K562 (cell line): Measurements from ENCODE around the gene CAMSAP2. TPM values are rescaled to one million over a fixed set of nuclear protein-coding genes. Genes with fewer than 3 reads are reported as not detected.

Experiments
- ATAC-seq: fragments of 200-7000 bp; cut with Tn5 transposase; 3 replicates; pipeline ENCODE4 v1.9.1; 2020; ENCODE audit warnings: moderate library complexity
- BruUV-seq: library from RNA; stranded (reverse); fragments of 400-500 nt; replicated peaks from 2 replicates; lab custom pipeline; 2021; lab: Mats Ljungman, UMichigan
- CTCF ChIA-PET: fragments of 300-600 bp; formaldehyde crosslinking; extraction: SDS; loops from one replicate; lab custom pipeline; 2021; ENCODE audit warnings: low intra/inter-chr PET ratio; lab: Yijun Ruan, JAX
- POLR2A ChIA-PET: fragments of 300-600, 350-650 bp; sonication (Branson Sonifier 250); formaldehyde crosslinking; extraction: SDS; loops from one replicate; lab custom pipeline; 2021; ENCODE audit warnings: antibody characterized with exemption, inconsistent platforms; lab: Yijun Ruan, JAX
- DNase-seq, 4 experiments: peaks; one replicate each; pipeline versions ENCODE4 v3.0.0 to v3.0.0-alpha.2; 2011 to 2018; ENCODE audit warnings: low spot score in 3 of 4, mixed read lengths in 3 of 4; ENCODE audit errors: extremely low read depth in 1 of 4
- FAIRE-seq: peaks from 2 replicates; lab custom pipeline; 2011; peaks lifted over from hg19 to GRCh38; lab: Jason Lieb, UNC
- H2AFZ ChIP-seq: 2 replicates; pipeline ENCODE4 v1.6.0; 2011; ENCODE audit warnings: low read depth, low read length, control low read depth, inconsistent platforms
- H3K27ac ChIP-seq: fragments of 200-600 bp; 3 replicates; pipeline ENCODE4 v1.8.0; 2011; ENCODE audit warnings: low read depth, mild to moderate bottlenecking, control low read depth, inconsistent platforms, low read length, moderate library complexity, mixed read lengths; ENCODE audit errors: extremely low read depth
- H3K27me3 ChIP-seq, 2 experiments: fragments of 300-600 bp in 1 of 2; 2 replicates in 1 of 2; 3 replicates in 1 of 2; pipeline versions ENCODE4 v1.6.0 to v1.8.0; 2011; ENCODE audit warnings: inconsistent platforms in 2 of 2, low read length in 2 of 2, mild to moderate bottlenecking in 1 of 2, mixed read lengths in 1 of 2, moderate library complexity in 1 of 2; ENCODE audit not compliant: control insufficient read depth in 2 of 2, insufficient read depth in 2 of 2
- H3K36me3 ChIP-seq: fragments of 300-600 bp; 3 replicates; pipeline ENCODE4 v1.8.0; 2011; ENCODE audit warnings: mild to moderate bottlenecking, low read length, inconsistent platforms; ENCODE audit not compliant: control insufficient read depth, insufficient read depth
- H3K4me1 ChIP-seq, 2 experiments: fragments of 200-600 bp in 1 of 2; replicated peaks in 1 of 2; 2 replicates in 1 of 2; 3 replicates in 1 of 2; pipeline versions ENCODE4 v1.5.1 to v1.8.0; 2011; ENCODE audit warnings: inconsistent platforms in 2 of 2, low read length in 2 of 2, mild to moderate bottlenecking in 1 of 2, mixed read lengths in 1 of 2, moderate library complexity in 1 of 2; ENCODE audit not compliant: control insufficient read depth in 2 of 2, insufficient read depth in 2 of 2
- H3K4me2 ChIP-seq: 2 replicates; pipeline ENCODE4 v1.6.1; 2011; ENCODE audit warnings: low read length, control low read depth, inconsistent platforms, mixed read lengths; ENCODE audit not compliant: insufficient read depth
- H3K4me3 ChIP-seq: fragments of 200-600 bp; sonication (generic), shearing (Covaris generic); 2 replicates; pipeline ENCODE4 v1.5.1; 2016; ENCODE audit warnings: control low read depth, inconsistent platforms
- H3K79me2 ChIP-seq: fragments of 200-600 bp; 3 replicates; pipeline ENCODE4 v1.8.0; 2011; ENCODE audit warnings: low read length, inconsistent platforms; ENCODE audit not compliant: control insufficient read depth, insufficient read depth
- H3K9ac ChIP-seq, 2 experiments: 2 replicates each; pipeline versions ENCODE4 v1.6.0 to v1.6.1; 2011; ENCODE audit warnings: low read depth in 2 of 2, low read length in 2 of 2, control low read depth in 1 of 2, inconsistent platforms in 1 of 2, mild to moderate bottlenecking in 1 of 2, mixed read lengths in 1 of 2; ENCODE audit not compliant: insufficient read depth in 1 of 2
- H3K9me1 ChIP-seq: one replicate; pipeline ENCODE4 v1.6.0; 2011; ENCODE audit warnings: inconsistent platforms, mild to moderate bottlenecking, low read length, moderate library complexity; ENCODE audit not compliant: control insufficient read depth, insufficient read depth
- H3K9me3 ChIP-seq: replicated peaks from 2 replicates; pipeline ENCODE4 v1.5.1; 2011; ENCODE audit warnings: low read depth, low read length, inconsistent platforms; ENCODE audit not compliant: control insufficient read depth, insufficient read depth
- H4K20me1 ChIP-seq: replicated peaks from 2 replicates; pipeline ENCODE4 v1.6.1; 2011; ENCODE audit warnings: low read length, inconsistent platforms, mixed read lengths; ENCODE audit not compliant: control insufficient read depth, insufficient read depth
- FOXJ2 ChIP-seq: fragments of 200-800 bp; sonication (Bioruptor generic); IDR thresholded peaks from 2 replicates; pipeline ENCODE4 v1.6.1; 2016; ENCODE audit warnings: missing genetic modification characterization, missing compliant biosample characterization
- HDAC2 ChIP-seq: fragments of 450-650 bp; IDR thresholded peaks from 2 replicates; pipeline ENCODE4 v1.6.1; 2016; ENCODE audit warnings: mild to moderate bottlenecking
- HNRNPK ChIP-seq: fragments of 200-400 bp; formaldehyde crosslinking; IDR thresholded peaks from one replicate; pipeline ENCODE4 v1.6.1; 2018; ENCODE audit warnings: mild to moderate bottlenecking, low read depth, low read length; ENCODE audit not compliant: poor library complexity, severe bottlenecking
- MEF2D ChIP-seq: conservative IDR thresholded peaks from 2 replicates; pipeline ENCODE4 v1.6.1; 2016; ENCODE audit warnings: low read depth, missing genetic modification characterization, missing compliant biosample characterization
- PPARD ChIP-seq: fragments of 250-450 bp; sonication (Bioruptor Pico); IDR thresholded peaks from 2 replicates; pipeline ENCODE4 v1.8.0; 2022; ENCODE audit warnings: inconsistent platforms, mild to moderate bottlenecking, moderate library complexity
- RB1 ChIP-seq: fragments of 450-650 bp; IDR thresholded peaks from 2 replicates; pipeline ENCODE4 v1.6.1; 2017; ENCODE audit warnings: low read depth, mild to moderate bottlenecking
- RBM15 ChIP-seq: fragments of 200-400 bp; formaldehyde crosslinking; IDR thresholded peaks from 2 replicates; pipeline ENCODE4 v1.6.1; 2018; ENCODE audit warnings: mild to moderate bottlenecking, low read length, moderate library complexity; ENCODE audit not compliant: insufficient read depth
- SIRT6 ChIP-seq: IDR thresholded peaks from one replicate; pipeline ENCODE4 v1.6.1; 2012; ENCODE audit warnings: low read depth, mild to moderate bottlenecking, control low read depth, inconsistent platforms, low read length, moderate library complexity
- SRSF1 ChIP-seq: fragments of 200-400 bp; formaldehyde crosslinking; IDR thresholded peaks from 2 replicates; pipeline ENCODE4 v1.6.1; 2017; ENCODE audit warnings: mild to moderate bottlenecking, low read depth, low read length, moderate library complexity
- ZC3H4 ChIP-seq: sonication (generic); formaldehyde crosslinking; IDR thresholded peaks from 2 replicates; pipeline ENCODE4 v1.9.0; 2021; ENCODE audit warnings: missing genetic modification reagents, borderline replicate concordance
- ZNF134 ChIP-seq: fragments of 250-450 bp; sonication (Bioruptor Pico); conservative IDR thresholded peaks from 2 replicates; pipeline ENCODE4 v1.4.0; 2020
- ZNF253 ChIP-seq: fragments of 250-450 bp; sonication (Bioruptor Pico); conservative IDR thresholded peaks from 2 replicates; pipeline ENCODE4 v1.6.1; 2021; ENCODE audit warnings: mild to moderate bottlenecking
- WGBS: fragments of 100-300 bp; shearing (Covaris generic); methylation state at CpG from one replicate; pipeline ENCODE4 v1.1.6; 2016; ENCODE audit warnings: low coverage, mixed read lengths; ENCODE audit not compliant: insufficient coverage; ENCODE audit errors: missing lambda C conversion rate; 5-methylcytosine and 5-hydroxymethylcytosine counted together
- in situ Hi-C: fragments of 300-500 bp; cut with MboI; formaldehyde crosslinking; loops from 4 replicates; pipeline ENCODE4 v1.15.0; 2018; ENCODE audit warnings: inconsistent platforms, mixed read lengths
- intact Hi-C: fragments of 100-400 bp; cut with micrococcal nuclease; formaldehyde crosslinking; loops from 2 replicates; pipeline ENCODE4 v1.14.2; 2022
- polyA plus RNA-seq, 8 experiments: library from polyadenylated mRNA; depleted of rRNA in 4 of 8; stranded (reverse) in 5 of 8; unstranded in 3 of 8; fragments of >200 nt; fragmentation: Nextera tagmentation in 2 of 8; fragmentation: Illumina TruSeq in 1 of 8; extraction: Ambion mirVana in 2 of 8; extraction: Trizol in 1 of 8; gene quantifications; 2 replicates each; pipeline versions ENCODE4 v1.2.1 to v1.2.3, GENCODE V29; 2011 to 2014; ENCODE audit warnings: inconsistent platforms in 1 of 8, missing spikeins in 1 of 8
- total RNA-seq, 7 experiments: library from RNA; depleted of rRNA in 6 of 7; stranded (reverse); fragments of >200 nt in 6 of 7; fragmentation: Illumina TruSeq in 2 of 7; extraction: Trizol in 2 of 7; gene quantifications; 2 replicates each; pipeline versions ENCODE4 v1.2.1 to v1.2.3, GENCODE V29; 2011 to 2021; ENCODE audit warnings: low replicate concordance in 1 of 7
- TF ChIP-seq, protein P1 (sequence below): fragments of 450-650 bp; IDR thresholded peaks from 2 replicates; pipeline ENCODE4 v1.6.1; 2014; ENCODE audit warnings: low read depth, mild to moderate bottlenecking, moderate library complexity, borderline replicate concordance
- TF ChIP-seq, protein P2 (sequence below): fragments of 200-800 bp; sonication (Bioruptor generic); IDR thresholded peaks from 2 replicates; pipeline ENCODE4 v1.6.1; 2017; ENCODE audit warnings: missing genetic modification characterization, missing compliant biosample characterization
- TF ChIP-seq, protein P3 (sequence below): fragments of 450-650 bp; conservative IDR thresholded peaks from 2 replicates; pipeline ENCODE4 v1.6.1; 2016; ENCODE audit warnings: missing genetic modification characterization, low read depth, mild to moderate bottlenecking, missing compliant biosample characterization, moderate library complexity

The CAMSAP2 gene
- total and polyA plus RNA-seq, 9 of the 15 experiments (the other 6 are each of a cell fraction or from before 2014, with no cell fraction given): 1.4 to 7.5 (median 2.7) TPM

DNA sequence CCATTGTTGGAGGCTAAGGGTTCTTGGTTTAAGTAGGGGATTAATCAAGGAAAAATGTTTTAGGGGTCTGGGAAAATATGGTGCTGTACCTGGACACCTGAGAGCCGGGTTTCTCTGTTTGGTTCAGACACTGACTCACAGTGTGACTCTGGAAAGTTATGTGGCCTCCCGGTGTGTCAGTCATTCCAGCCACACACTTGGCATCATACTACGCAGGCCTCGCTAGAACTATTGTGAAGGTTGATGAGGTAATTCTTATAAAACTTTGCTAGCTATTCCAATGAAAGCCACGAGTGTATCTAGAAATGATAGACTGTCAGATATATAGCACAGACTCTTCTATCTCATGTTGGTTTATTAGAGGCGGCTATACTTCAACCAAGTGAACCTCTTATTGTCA is 4.8 kb upstream of the CAMSAP2 start:
- H3K9ac ChIP-seq: no peak overlapping the region
- H3K4me2 ChIP-seq: no peak overlapping the region
- CTCF ChIA-PET: no interaction called here
- POLR2A ChIA-PET: interaction anchor here (0.5 to 1.4 kb wide), 2 partner anchors 13 to 112 kb away, joined by 3 read pairs; no protein-coding TSS in a partner anchor
- no peaks in the 10 kb centered on the region for H3K27me3 ChIP-seq
- no peaks in the 10 kb centered on the region for H3K9me3 ChIP-seq
- TF ChIP-seq HDAC2: no peak
- no peak for TF ChIP-seq PPARD
- TF ChIP-seq, protein P1, sequence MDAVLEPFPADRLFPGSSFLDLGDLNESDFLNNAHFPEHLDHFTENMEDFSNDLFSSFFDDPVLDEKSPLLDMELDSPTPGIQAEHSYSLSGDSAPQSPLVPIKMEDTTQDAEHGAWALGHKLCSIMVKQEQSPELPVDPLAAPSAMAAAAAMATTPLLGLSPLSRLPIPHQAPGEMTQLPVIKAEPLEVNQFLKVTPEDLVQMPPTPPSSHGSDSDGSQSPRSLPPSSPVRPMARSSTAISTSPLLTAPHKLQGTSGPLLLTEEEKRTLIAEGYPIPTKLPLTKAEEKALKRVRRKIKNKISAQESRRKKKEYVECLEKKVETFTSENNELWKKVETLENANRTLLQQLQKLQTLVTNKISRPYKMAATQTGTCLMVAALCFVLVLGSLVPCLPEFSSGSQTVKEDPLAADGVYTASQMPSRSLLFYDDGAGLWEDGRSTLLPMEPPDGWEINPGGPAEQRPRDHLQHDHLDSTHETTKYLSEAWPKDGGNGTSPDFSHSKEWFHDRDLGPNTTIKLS: no peak
- TF ChIP-seq ZC3H4 (CRISPR knock-in tag): no peak
- TF ChIP-seq, protein P2, sequence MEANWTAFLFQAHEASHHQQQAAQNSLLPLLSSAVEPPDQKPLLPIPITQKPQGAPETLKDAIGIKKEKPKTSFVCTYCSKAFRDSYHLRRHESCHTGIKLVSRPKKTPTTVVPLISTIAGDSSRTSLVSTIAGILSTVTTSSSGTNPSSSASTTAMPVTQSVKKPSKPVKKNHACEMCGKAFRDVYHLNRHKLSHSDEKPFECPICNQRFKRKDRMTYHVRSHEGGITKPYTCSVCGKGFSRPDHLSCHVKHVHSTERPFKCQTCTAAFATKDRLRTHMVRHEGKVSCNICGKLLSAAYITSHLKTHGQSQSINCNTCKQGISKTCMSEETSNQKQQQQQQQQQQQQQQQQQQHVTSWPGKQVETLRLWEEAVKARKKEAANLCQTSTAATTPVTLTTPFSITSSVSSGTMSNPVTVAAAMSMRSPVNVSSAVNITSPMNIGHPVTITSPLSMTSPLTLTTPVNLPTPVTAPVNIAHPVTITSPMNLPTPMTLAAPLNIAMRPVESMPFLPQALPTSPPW (CRISPR knock-in tag): no peak
- TF ChIP-seq, protein P3, sequence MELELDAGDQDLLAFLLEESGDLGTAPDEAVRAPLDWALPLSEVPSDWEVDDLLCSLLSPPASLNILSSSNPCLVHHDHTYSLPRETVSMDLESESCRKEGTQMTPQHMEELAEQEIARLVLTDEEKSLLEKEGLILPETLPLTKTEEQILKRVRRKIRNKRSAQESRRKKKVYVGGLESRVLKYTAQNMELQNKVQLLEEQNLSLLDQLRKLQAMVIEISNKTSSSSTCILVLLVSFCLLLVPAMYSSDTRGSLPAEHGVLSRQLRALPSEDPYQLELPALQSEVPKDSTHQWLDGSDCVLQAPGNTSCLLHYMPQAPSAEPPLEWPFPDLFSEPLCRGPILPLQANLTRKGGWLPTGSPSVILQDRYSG (tag): no peak
- no peak for TF ChIP-seq SRSF1
- TF ChIP-seq FOXJ2: no peak
- no peak for TF ChIP-seq MEF2D (tag)
- TF ChIP-seq HNRNPK: no peak
- TF ChIP-seq SIRT6: no peak
- no peak for TF ChIP-seq RBM15
- no peak for TF ChIP-seq ZNF253 (CRISPR knock-in tag)
- no peak for TF ChIP-seq RB1
- no peak for TF ChIP-seq ZNF134 (CRISPR knock-in tag)
- H3K9me1 ChIP-seq: no peaks in the 10 kb centered on the region
- no peaks in the 10 kb centered on the region for H4K20me1 ChIP-seq
- FAIRE-seq (no peak), ATAC-seq (no peak), DNase-seq (no peak)
- H2AFZ ChIP-seq: peak overlapping the region; percentile 25; the same call in 1 of the 2 replicates
- H3K27ac ChIP-seq: no peak overlapping the region
- 48% methylated on average over 6 of the region's 6 CpGs for WGBS
- H3K4me1 ChIP-seq: peaks cover 2 to 6% of the 10 kb centered on the region in 2 experiments; a peak in 3 of 5 replicates
- no TSS peak for BruUV-seq
- no peaks in the 10 kb centered on the region for H3K79me2 ChIP-seq
- intact Hi-C loops (no loop called here), in situ Hi-C loops (no loop called here)
- H3K36me3 ChIP-seq: no peaks in the 10 kb centered on the region
- H3K4me3 ChIP-seq: no peak overlapping the region
